K562 (cell line): ENCODE measurements around the gene PRCD. TPM values are rescaled to one million over a fixed set of nuclear protein-coding genes. Genes with fewer than 3 reads are reported as not detected.
A peak's percentile ranks its signal among the peaks of the same experiment; 100 is the strongest.

ENCODE experiments used
- ATAC-seq: fragments of 200-7000 bp; cut with Tn5 transposase; 3 replicates; pipeline ENCODE4 v1.9.1; 2020; ENCODE audit warnings: moderate library complexity
- BruUV-seq: library from RNA; stranded (reverse); fragments of 400-500 nt; replicated peaks from 2 replicates; lab custom pipeline; 2021; lab: Mats Ljungman, UMichigan
- CTCF ChIA-PET: fragments of 300-600 bp; formaldehyde crosslinking; extraction: SDS; loops from one replicate; lab custom pipeline; 2021; ENCODE audit warnings: low intra/inter-chr PET ratio; lab: Yijun Ruan, JAX
- POLR2A ChIA-PET: fragments of 300-600, 350-650 bp; sonication (Branson Sonifier 250); formaldehyde crosslinking; extraction: SDS; loops from one replicate; lab custom pipeline; 2021; ENCODE audit warnings: antibody characterized with exemption, inconsistent platforms; lab: Yijun Ruan, JAX
- DNase-seq, 4 experiments: peaks; one replicate each; pipeline versions ENCODE4 v3.0.0 to v3.0.0-alpha.2; 2011 to 2018; ENCODE audit warnings: low spot score in 3 of 4, mixed read lengths in 3 of 4; ENCODE audit errors: extremely low read depth in 1 of 4
- FAIRE-seq: peaks from 2 replicates; lab custom pipeline; 2011; peaks lifted over from hg19 to GRCh38; lab: Jason Lieb, UNC
- H2AFZ ChIP-seq: 2 replicates; pipeline ENCODE4 v1.6.0; 2011; ENCODE audit warnings: low read depth, low read length, control low read depth, inconsistent platforms
- H3K27ac ChIP-seq: fragments of 200-600 bp; 3 replicates; pipeline ENCODE4 v1.8.0; 2011; ENCODE audit warnings: low read depth, mild to moderate bottlenecking, control low read depth, inconsistent platforms, low read length, moderate library complexity, mixed read lengths; ENCODE audit errors: extremely low read depth
- H3K27me3 ChIP-seq, 2 experiments: fragments of 300-600 bp in 1 of 2; 2 replicates in 1 of 2; 3 replicates in 1 of 2; pipeline versions ENCODE4 v1.6.0 to v1.8.0; 2011; ENCODE audit warnings: inconsistent platforms in 2 of 2, low read length in 2 of 2, mild to moderate bottlenecking in 1 of 2, mixed read lengths in 1 of 2, moderate library complexity in 1 of 2; ENCODE audit not compliant: control insufficient read depth in 2 of 2, insufficient read depth in 2 of 2
- H3K36me3 ChIP-seq: fragments of 300-600 bp; 3 replicates; pipeline ENCODE4 v1.8.0; 2011; ENCODE audit warnings: mild to moderate bottlenecking, low read length, inconsistent platforms; ENCODE audit not compliant: control insufficient read depth, insufficient read depth
- H3K4me1 ChIP-seq, 2 experiments: fragments of 200-600 bp in 1 of 2; replicated peaks in 1 of 2; 2 replicates in 1 of 2; 3 replicates in 1 of 2; pipeline versions ENCODE4 v1.5.1 to v1.8.0; 2011; ENCODE audit warnings: inconsistent platforms in 2 of 2, low read length in 2 of 2, mild to moderate bottlenecking in 1 of 2, mixed read lengths in 1 of 2, moderate library complexity in 1 of 2; ENCODE audit not compliant: control insufficient read depth in 2 of 2, insufficient read depth in 2 of 2
- H3K4me2 ChIP-seq: 2 replicates; pipeline ENCODE4 v1.6.1; 2011; ENCODE audit warnings: low read length, control low read depth, inconsistent platforms, mixed read lengths; ENCODE audit not compliant: insufficient read depth
- H3K4me3 ChIP-seq: fragments of 200-600 bp; sonication (generic), shearing (Covaris generic); 2 replicates; pipeline ENCODE4 v1.5.1; 2016; ENCODE audit warnings: control low read depth, inconsistent platforms
- H3K79me2 ChIP-seq: fragments of 200-600 bp; 3 replicates; pipeline ENCODE4 v1.8.0; 2011; ENCODE audit warnings: low read length, inconsistent platforms; ENCODE audit not compliant: control insufficient read depth, insufficient read depth
- H3K9ac ChIP-seq, 2 experiments: 2 replicates each; pipeline versions ENCODE4 v1.6.0 to v1.6.1; 2011; ENCODE audit warnings: low read depth in 2 of 2, low read length in 2 of 2, control low read depth in 1 of 2, inconsistent platforms in 1 of 2, mild to moderate bottlenecking in 1 of 2, mixed read lengths in 1 of 2; ENCODE audit not compliant: insufficient read depth in 1 of 2
- H3K9me1 ChIP-seq: one replicate; pipeline ENCODE4 v1.6.0; 2011; ENCODE audit warnings: inconsistent platforms, mild to moderate bottlenecking, low read length, moderate library complexity; ENCODE audit not compliant: control insufficient read depth, insufficient read depth
- H3K9me3 ChIP-seq: replicated peaks from 2 replicates; pipeline ENCODE4 v1.5.1; 2011; ENCODE audit warnings: low read depth, low read length, inconsistent platforms; ENCODE audit not compliant: control insufficient read depth, insufficient read depth
- H4K20me1 ChIP-seq: replicated peaks from 2 replicates; pipeline ENCODE4 v1.6.1; 2011; ENCODE audit warnings: low read length, inconsistent platforms, mixed read lengths; ENCODE audit not compliant: control insufficient read depth, insufficient read depth
- CBFA2T2 ChIP-seq: fragments of 450-650 bp; conservative IDR thresholded peaks from 2 replicates; pipeline ENCODE4 v1.6.1; 2017; ENCODE audit warnings: mild to moderate bottlenecking
- ETV5 ChIP-seq: sonication (generic); formaldehyde crosslinking; IDR thresholded peaks from 2 replicates; pipeline ENCODE4 v1.4.0; 2020; ENCODE audit warnings: low read depth, mild to moderate bottlenecking, missing genetic modification reagents
- MEIS2 ChIP-seq: fragments of 450-650 bp; IDR thresholded peaks from 2 replicates; pipeline ENCODE4 v1.6.1; 2014; ENCODE audit warnings: mild to moderate bottlenecking; ENCODE audit not compliant: partially characterized antibody
- POLR2G ChIP-seq: fragments of 200-400 bp; formaldehyde crosslinking; IDR thresholded peaks from 2 replicates; pipeline ENCODE4 v1.6.1; 2017; ENCODE audit warnings: low read depth, mild to moderate bottlenecking, antibody characterized with exemption, low read length, moderate library complexity
- RB1 ChIP-seq: fragments of 450-650 bp; IDR thresholded peaks from 2 replicates; pipeline ENCODE4 v1.6.1; 2017; ENCODE audit warnings: low read depth, mild to moderate bottlenecking
- RBM15 ChIP-seq: fragments of 200-400 bp; formaldehyde crosslinking; IDR thresholded peaks from 2 replicates; pipeline ENCODE4 v1.6.1; 2018; ENCODE audit warnings: mild to moderate bottlenecking, low read length, moderate library complexity; ENCODE audit not compliant: insufficient read depth
- THAP12 ChIP-seq: fragments of 250-450 bp; sonication (Bioruptor Pico); IDR thresholded peaks from 2 replicates; pipeline ENCODE4 v1.9.0; 2021; ENCODE audit warnings: mild to moderate bottlenecking, inconsistent platforms
- TSHZ1 ChIP-seq: fragments of 250-450 bp; sonication (Bioruptor Pico); IDR thresholded peaks from 2 replicates; pipeline ENCODE4 v1.4.0; 2020; ENCODE audit warnings: mild to moderate bottlenecking, moderate library complexity
- ZNF217 ChIP-seq: sonication (generic); formaldehyde crosslinking; IDR thresholded peaks from 2 replicates; pipeline ENCODE4 v1.8.0; 2022; ENCODE audit warnings: mild to moderate bottlenecking, missing genetic modification reagents
- ZNF449 ChIP-seq: fragments of 250-450 bp; sonication (Bioruptor Pico); IDR thresholded peaks from 2 replicates; pipeline ENCODE4 v1.8.0; 2022; ENCODE audit warnings: moderate library complexity, mild to moderate bottlenecking, inconsistent platforms
- ZNF785 ChIP-seq: fragments of 250-450 bp; sonication (Bioruptor Pico); IDR thresholded peaks from 2 replicates; pipeline ENCODE4 v1.4.0; 2020; ENCODE audit warnings: mild to moderate bottlenecking
- WGBS: fragments of 100-300 bp; shearing (Covaris generic); methylation state at CpG from one replicate; pipeline ENCODE4 v1.1.6; 2016; ENCODE audit warnings: low coverage, mixed read lengths; ENCODE audit not compliant: insufficient coverage; ENCODE audit errors: missing lambda C conversion rate; 5-methylcytosine and 5-hydroxymethylcytosine counted together
- in situ Hi-C: fragments of 300-500 bp; cut with MboI; formaldehyde crosslinking; loops from 4 replicates; pipeline ENCODE4 v1.15.0; 2018; ENCODE audit warnings: inconsistent platforms, mixed read lengths
- intact Hi-C: fragments of 100-400 bp; cut with micrococcal nuclease; formaldehyde crosslinking; loops from 2 replicates; pipeline ENCODE4 v1.14.2; 2022
- polyA plus RNA-seq, 8 experiments: library from polyadenylated mRNA; depleted of rRNA in 4 of 8; stranded (reverse) in 5 of 8; unstranded in 3 of 8; fragments of >200 nt; fragmentation: Nextera tagmentation in 2 of 8; fragmentation: Illumina TruSeq in 1 of 8; extraction: Ambion mirVana in 2 of 8; extraction: Trizol in 1 of 8; gene quantifications; 2 replicates each; pipeline versions ENCODE4 v1.2.1 to v1.2.3, GENCODE V29; 2011 to 2014; ENCODE audit warnings: inconsistent platforms in 1 of 8, missing spikeins in 1 of 8
- total RNA-seq, 7 experiments: library from RNA; depleted of rRNA in 6 of 7; stranded (reverse); fragments of >200 nt in 6 of 7; fragmentation: Illumina TruSeq in 2 of 7; extraction: Trizol in 2 of 7; gene quantifications; 2 replicates each; pipeline versions ENCODE4 v1.2.1 to v1.2.3, GENCODE V29; 2011 to 2021; ENCODE audit warnings: low replicate concordance in 1 of 7

PRCD gene
- total and polyA plus RNA-seq, 9 of the 15 experiments (the other 6 are each of a cell fraction or from before 2014, with no cell fraction given), result 0.20 to 0.25 (median 0.21) TPM; not detected in 6

GRCh38 chr17:76581515-76581914 is 41.7 kb downstream of the PRCD start:
- Histone ChIP-seq H2AFZ (no peak overlapping the region), H3K9me1 (no peaks in the 10 kb centered on the region)
- intact Hi-C loops, result no loop called here
- TF ChIP-seq RBM15 (no peak), POLR2G (no peak), RB1 (no peak), TSHZ1 (CRISPR knock-in tag) (no peak), ZNF449 (CRISPR knock-in tag) (no peak), ZNF785 (CRISPR knock-in tag) (no peak), CBFA2T2 (no peak), MEIS2 (no peak), ETV5 (CRISPR knock-in tag) (no peak), ZNF217 (CRISPR knock-in tag) (no peak), THAP12 (CRISPR knock-in tag) (no peak)

More at GRCh38 chr17:76581515-76581914, 41.7 kb downstream of the PRCD start:
- H3K27me3 ChIP-seq, result peaks cover 0 to 6% of the 10 kb centered on the region in 2 experiments; a peak in 2 of 5 replicates
- FAIRE-seq (no peak), ATAC-seq (no peak), DNase-seq (no peak)
- WGBS, result 54% methylated on average over 5 of the region's 5 CpGs
- no peaks in the 10 kb centered on the region for H3K36me3 ChIP-seq
- H4K20me1 ChIP-seq, result no peaks in the 10 kb centered on the region
- H3K4me3 ChIP-seq, result no peak overlapping the region
- H3K79me2 ChIP-seq, result no peaks in the 10 kb centered on the region
- no peaks in the 10 kb centered on the region for H3K9me3 ChIP-seq
- peaks cover 16 to 33% of the 10 kb centered on the region in 2 experiments for H3K4me1 ChIP-seq
- CTCF ChIA-PET, result no interaction called here
- H3K27ac ChIP-seq, result no peak overlapping the region
- in situ Hi-C loops, result no loop called here
- POLR2A ChIA-PET, result no interaction called here
- H3K4me2 ChIP-seq, result no peak overlapping the region
- peak overlapping the region in 1 of 2 experiments; percentile 74; a peak in 1 of 4 replicates for H3K9ac ChIP-seq
- BruUV-seq, result no TSS peak
